ENCODE data around the gene BOC.

Gene BOC

GRCh38 chr3:113295463-113295862 is 84.1 kb downstream of the BOC start:
- no peak for DNase-seq

- no peak for DNase-seq
These were observed 85.9 kb downstream of the BOC start for GRCh38 chr3:113297287-113297686.

- DNase-seq: no peak
These were observed 86.5 kb downstream of the BOC start for GRCh38 chr3:113297841-113298240.

- DNase-seq: no peak
These were observed 89.2 kb downstream of the BOC start for GRCh38 chr3:113300596-113300995.

GRCh38 chr3:113304102-113304501 is 92.7 kb downstream of the BOC start:
- DNase-seq: no peak

GRCh38 chr3:113304856-113305540 is 93.6 kb downstream of the BOC start:
- no peak for DNase-seq

- DNase-seq: no peak
These were observed 99.6 kb downstream of the BOC start for GRCh38 chr3:113310960-113311359.

GRCh38 chr3:113312416-113312815 is 101.1 kb downstream of the BOC start:
- DNase-seq: no peak

- DNase-seq: no peak
These were observed 103.6 kb downstream of the BOC start for GRCh38 chr3:113314923-113315322.

- DNase-seq: peak; percentile 14
These were observed 118.4 kb downstream of the BOC start for GRCh38 chr3:113329757-113330156.

GRCh38 chr3:113330742-113331141 is 119.4 kb downstream of the BOC start:
- DNase-seq: no peak

GRCh38 chr3:113331187-113331586 is 119.8 kb downstream of the BOC start:
- DNase-seq: no peak
